HG03565 (cell line): ENCODE measurements around the gene CCDC85C.

Experiments used
- ATAC-seq: cut with Tn5 transposase; IDR thresholded peaks from one replicate; pipeline ENCODE4 v1.9.1; 2021; ENCODE audit warnings: mild to moderate bottlenecking, moderate library complexity; ENCODE audit not compliant: unreplicated experiment

Gene CCDC85C

DNA sequence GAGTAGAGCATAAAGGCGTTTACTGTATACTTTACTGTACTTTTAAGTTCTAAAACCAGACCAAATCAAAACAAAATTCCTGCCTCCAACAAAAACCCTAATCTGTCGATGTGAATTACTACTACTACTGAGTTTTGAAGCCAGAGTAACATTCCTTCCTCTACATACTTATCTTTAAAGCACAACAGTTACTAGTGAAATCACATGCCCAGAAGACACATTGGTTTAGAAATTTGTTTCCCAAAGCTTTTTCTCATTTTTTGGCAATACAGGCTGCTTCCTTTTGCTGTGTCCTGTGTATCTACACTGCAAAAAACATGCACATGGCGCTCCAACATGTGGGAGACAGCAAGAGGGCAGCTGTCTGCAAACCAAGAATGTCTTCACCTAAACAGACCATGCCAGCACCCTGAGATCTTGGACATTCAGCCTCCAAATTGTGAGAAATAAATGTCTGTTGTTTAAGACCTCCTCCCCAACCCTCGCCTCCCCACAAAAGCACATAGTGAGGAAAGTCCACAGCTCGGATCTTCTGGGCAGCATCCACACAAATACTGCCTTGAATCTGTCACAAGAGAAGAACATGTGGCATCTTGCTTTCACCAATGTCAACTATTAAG, 144.4 kb downstream of the CCDC85C start:
- ATAC-seq, result no peak

DNA sequence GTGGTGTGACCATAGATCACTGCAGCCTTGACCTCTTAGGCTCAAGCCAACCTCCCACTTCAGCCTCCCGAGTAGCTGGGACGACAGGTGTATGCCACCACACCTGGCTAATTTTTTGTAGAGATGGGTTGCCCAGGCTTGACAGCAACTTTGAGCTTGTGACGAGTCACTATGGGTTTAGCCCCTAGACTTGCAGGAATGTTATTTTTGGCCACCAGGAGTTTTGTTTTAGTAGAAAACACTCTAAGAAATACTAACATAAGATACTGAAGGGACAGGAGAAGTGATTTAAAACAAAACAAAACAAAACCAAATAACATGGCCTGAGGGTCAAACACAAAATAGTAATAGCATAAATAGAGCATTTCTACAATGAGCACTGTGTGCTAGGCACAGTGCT, 149.8 kb downstream of the CCDC85C start:
- ATAC-seq, result no peak

DNA sequence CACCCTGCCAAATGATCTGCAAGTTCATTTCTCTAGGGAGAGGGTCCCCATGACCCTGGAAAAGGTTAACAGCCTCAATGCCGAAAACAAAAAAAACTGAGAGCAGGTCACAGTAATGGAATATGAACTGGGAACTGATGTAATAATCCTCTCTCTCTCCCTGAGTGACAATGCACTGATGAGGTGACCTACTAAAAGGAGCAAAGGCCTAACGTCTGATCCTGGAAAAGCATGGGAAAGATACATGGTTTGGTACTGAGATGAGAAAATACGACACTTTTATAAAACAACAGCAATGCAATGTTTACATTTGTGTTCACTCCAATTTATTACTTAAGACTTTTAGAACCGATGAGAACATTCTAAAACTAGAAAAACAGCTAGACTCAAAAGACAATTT, 151.0 kb downstream of the CCDC85C start:
- ATAC-seq, result no peak

DNA sequence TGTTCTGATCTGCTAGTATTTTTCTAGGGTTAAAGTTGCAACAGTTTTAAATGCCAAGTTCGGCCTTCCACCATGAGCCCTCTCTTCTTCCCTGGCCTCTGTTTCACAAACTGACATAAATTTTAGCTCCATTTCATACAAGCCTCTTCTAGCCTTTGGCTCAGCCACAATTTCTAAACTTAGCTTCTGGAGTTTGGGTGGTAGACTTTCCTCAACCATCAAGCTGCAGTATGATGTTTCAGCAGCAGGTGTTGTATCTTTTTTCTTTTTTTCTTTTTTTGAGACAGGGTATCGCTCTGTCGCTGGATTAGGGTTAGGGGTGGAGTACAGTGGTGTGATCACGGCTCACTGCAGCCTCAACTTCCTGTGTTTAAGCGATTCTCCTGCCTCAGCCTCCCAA, 152.8 kb downstream of the CCDC85C start:
- ATAC-seq, result no peak

DNA sequence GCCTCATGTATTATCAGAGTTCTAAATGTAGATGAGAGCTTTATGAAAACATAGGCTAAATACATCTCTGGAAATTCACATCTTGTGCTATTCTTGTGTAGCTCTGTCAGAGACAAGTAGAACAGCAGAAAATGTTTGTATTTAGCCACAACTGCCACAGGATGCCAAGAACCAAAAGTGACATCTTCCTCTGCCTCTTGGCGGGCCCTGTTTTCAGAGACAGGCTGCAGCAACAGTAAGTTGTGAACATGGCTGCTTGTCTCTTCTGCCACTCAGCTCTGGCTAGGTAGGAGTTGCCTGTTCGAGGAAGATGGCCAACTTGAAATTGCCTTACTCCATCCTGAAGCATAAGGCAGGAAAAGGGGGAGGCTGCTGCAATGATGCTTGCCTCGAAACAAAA, 153.7 kb downstream of the CCDC85C start:
- no peak for ATAC-seq
